Stimulated activated CD4-positive, alpha-beta T cell treated with anti-CD3 and anti-CD28 coated beads, TNF-alpha, amount 100 ng/mL, for 48 hours (primary cell): ENCODE results near the gene NR4A3.
"Not testable (repeated sequence)": the region's sequence is repeated elsewhere in the genome, so short reads cannot be mapped to it uniquely, and the experiment has no call there.

Experiments used
- DNase-seq, 3 donors: peaks; one replicate each; pipeline ENCODE4 v3.0.0-alpha.2; 2020; ENCODE audit warnings: low read depth in 3 of 3

NR4A3 gene

GRCh38 chr9:99821396-99822108 lies at the start of gene NR4A3:
Gene NR4A3, plus strand, starts transcription at chr9:99821885. Its CDS starts 6,158 bp downstream, at chr9:99828043.
- peak; percentile 64 to 77 (median 75) for DNase-seq

- no peak for DNase-seq
Measured at GRCh38 chr9:99773468-99774138, 48.1 kb upstream of the NR4A3 start.

GRCh38 chr9:99778308-99778707 lies 43.4 kb upstream of the NR4A3 start:
- DNase-seq, result peak in 2 of 3 donors; percentile 8 to 22

- DNase-seq, result no peak
Measured at GRCh38 chr9:99778836-99779235, 42.8 kb upstream of the NR4A3 start.

- DNase-seq, result no peak
Measured at GRCh38 chr9:99779277-99779676, 42.4 kb upstream of the NR4A3 start.

GRCh38 chr9:99782349-99782748 lies 39.3 kb upstream of the NR4A3 start:
- DNase-seq, result not testable (repeated sequence)

DNA sequence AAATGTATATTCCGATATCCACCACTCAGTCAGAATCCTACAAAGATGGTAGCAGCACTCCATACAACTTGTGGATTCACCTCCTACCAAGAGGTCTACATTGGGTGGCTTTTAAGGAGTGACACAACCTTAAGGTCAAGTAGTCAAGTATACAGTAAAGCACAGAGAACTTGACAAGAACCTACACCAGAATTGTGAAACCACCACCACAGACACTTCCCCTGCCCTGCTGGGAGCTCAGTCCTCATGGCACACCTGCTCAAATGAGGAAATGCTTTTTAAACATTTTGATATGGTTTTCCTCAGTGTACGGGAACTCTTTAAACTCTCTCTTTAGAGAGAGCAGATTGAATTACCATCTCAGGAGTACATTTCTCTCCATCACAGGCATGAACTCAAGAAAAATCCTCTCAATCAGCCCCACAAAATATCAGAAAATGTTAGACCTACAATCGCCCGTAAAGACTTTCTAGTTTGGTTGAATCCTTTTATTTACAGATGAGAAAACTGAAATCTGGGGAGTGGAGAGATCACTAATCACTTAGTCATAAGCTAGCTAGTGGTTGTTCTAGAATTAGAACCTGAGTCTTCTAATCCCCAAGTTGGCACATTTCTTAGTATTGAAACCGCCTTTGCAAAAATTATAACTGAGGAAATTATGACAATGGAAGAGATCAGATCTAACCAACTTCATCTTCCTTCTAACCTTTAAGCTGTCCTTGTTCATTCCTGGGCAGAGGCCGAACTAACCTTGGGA lies 38.5 kb upstream of the NR4A3 start:
- no peak for DNase-seq

- DNase-seq, result no peak
Measured at GRCh38 chr9:99783799-99784198, 37.9 kb upstream of the NR4A3 start.

GRCh38 chr9:99785010-99785590 lies 36.6 kb upstream of the NR4A3 start:
- DNase-seq, result no peak

DNA sequence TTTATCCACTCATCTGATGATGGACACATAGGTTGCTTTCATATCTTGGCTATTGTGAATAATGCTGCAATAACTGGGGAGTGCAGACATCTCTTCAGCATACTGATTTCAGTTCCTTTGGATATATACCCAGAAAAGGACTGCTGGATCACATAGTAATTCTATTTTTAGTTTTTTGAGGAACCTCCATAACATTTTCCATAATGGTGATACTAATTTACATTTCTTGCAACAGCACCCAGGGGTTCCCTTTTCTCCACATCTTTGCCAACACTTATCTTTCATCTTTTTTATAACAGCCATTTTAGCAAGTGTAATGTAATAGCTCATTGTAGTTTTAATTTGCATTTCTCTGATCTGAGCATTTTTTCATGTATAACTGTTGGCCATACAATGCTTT lies 34.1 kb upstream of the NR4A3 start:
- DNase-seq, result no peak

- DNase-seq, result no peak
Measured at GRCh38 chr9:99793528-99793927, 28.2 kb upstream of the NR4A3 start.

DNA sequence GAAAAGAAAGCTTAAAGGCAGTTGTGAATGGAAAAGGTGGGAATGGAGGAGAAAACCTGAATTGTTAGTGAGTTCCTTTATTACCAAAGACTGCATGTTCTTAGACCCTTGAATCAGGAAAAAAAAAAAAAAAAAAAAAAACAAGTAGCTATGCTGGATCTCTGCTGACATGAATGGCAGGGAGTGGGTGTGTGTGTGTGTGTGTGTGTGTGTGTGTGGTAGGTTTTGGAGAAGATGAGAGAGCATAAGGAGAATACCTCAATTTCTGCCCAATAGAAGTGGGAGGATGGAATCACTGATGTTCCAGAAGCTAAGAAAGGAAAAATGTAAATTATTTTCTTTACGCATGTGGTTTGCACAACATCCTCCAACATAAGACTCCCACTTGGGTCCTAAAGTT lies 25.5 kb upstream of the NR4A3 start:
- no peak for DNase-seq

DNA sequence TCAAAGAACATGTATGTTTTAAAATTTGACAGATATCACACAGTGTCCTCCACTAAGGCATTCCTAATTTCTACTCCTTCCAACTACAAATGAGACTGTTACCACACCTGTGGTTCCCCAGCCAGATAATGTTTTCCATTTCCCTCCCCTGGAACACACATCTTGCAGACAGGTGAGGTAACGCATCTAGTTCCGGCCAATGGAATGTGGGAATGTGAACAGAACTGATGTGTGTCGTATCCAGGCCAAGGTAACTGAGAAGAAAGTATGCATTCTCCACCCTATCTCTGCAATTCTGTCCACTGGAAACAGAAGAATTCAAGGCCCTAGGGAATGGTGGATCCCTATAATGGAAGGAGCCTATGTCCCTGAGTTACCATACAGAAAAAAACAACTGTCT lies 19.9 kb upstream of the NR4A3 start:
- DNase-seq, result no peak

DNA sequence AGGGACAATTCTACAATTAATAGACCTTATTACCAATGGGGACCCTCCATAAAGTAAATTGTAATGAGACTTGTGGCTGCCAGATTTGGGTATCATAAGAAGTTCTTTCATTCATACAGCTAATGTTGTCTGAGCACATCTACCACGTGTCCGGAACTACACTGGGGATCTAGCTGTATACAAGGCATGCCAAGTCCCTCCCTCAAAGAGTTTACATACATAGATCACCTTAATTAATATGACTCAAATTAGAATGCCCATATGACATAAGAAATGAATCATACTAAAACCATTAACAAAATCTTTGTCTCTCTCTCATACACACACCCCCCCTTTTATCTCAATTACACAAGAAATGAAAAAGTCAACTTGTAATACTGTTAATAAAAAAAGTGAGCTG lies 18.0 kb upstream of the NR4A3 start:
- DNase-seq, result no peak

DNA sequence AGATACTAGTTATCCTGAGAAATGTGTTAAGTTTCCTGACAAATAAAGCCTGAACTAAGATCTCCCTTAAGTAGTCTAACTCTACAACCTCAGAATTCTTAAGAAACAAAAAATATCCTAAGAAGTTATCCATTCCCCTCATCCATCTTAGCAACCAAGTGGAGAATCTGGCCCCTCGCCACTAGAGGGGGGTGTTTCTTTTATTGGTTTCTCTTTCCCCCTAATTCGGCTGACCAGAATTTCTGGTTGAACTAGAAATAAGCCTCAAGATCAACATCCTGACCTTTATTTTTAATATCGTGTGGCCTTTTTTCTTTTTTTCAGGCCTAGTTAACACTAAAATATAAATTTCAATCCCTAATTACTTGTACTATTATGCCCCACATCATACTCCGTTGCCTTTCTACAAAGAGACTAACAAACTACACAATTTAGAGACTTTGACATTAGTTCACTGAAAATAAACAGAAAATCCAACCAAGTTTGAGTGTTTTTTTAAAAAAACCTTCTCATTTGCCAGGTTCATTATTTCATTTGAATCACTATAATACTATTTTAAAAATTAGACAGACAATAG lies 14.3 kb upstream of the NR4A3 start:
- DNase-seq, result peak; percentile 41 to 52 (median 43)

- DNase-seq, result no peak
Measured at GRCh38 chr9:99807956-99808355, 13.7 kb upstream of the NR4A3 start.

DNA sequence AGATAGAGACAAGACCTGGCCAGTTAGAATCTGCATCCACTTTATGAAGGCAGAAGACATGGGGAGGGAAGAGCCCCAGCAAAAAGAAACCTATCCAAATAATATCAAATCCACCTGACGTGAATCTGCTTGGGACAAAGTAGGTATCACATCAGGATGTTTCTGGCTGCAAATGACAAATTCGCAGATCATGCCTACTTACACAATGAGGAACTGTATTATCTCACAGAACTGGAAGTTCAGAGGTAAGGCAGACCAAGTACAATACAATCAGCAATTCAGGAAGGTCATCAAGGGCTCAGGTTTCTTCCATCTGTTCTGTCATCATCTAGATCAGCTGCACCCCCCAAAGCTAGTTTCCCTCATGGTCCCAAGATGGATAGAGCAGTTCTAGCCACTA lies 13.2 kb upstream of the NR4A3 start:
- DNase-seq, result no peak

DNA sequence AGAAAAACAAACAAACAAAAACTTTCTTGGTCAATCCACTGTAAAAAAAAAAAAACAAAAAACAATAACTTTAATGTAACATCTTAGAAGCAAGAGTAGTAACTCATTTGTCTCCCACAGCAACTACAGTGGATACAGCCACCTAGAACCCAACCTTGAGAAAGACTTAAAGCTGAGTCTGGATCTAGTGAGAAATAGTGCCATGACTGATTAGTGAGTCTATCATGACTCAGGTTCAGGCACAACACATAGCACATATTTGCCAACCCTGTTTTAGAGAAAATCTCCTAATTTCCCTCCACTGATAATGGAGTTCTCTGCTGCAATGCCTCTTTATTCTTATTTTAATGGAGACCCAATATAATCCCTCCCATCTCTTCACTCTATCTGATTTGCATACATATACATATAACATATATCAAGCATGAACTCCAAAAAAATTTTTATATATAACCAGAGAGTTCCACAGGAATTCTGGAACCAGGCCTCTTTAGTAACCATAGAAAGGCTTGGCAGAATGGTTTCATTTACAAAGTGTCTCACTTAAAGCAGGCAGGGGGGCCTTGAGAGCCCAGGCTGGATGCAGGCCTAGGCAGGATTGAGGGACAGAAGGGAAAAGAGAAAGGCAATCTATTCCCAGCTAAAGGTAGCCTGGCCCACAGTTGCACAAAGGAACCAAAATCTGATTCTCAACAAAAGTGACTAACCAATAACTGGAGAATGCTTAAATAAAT lies 11.9 kb upstream of the NR4A3 start:
- no peak for DNase-seq

- DNase-seq, result no peak
Measured at GRCh38 chr9:99811172-99811571, 10.5 kb upstream of the NR4A3 start.

- no peak for DNase-seq
Measured at GRCh38 chr9:99811598-99812383, 9.9 kb upstream of the NR4A3 start.

GRCh38 chr9:99813739-99814138 lies 7.9 kb upstream of the NR4A3 start:
- DNase-seq, result no peak
